ENCODE measurements around the gene GRIA2. TPM values are rescaled to one million over a fixed set of nuclear protein-coding genes. Genes with fewer than 3 reads are reported as not detected.

The GRIA2 gene
- total and polyA plus RNA-seq, 2 donors (not counting 1 experiment from before 2014, with no cell fraction given) = not detected

DNA sequence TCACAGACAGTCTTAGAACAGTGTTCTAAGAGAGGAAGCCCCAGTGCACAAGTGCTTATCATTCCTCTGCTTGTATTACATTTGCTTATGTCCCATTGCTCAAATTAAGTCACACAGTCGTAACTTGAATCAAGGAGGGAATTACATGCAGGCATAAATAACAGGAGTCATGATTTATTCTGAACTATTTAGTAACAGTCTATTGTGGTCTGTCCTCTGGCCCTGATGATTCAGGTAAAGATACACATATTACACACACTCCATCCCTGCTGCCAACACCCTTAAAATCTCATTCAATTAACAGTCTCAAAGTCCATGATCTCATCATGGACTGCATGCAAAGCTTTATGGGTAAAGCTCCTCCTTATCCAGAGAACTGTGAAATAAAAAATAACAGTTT lies 60.1 kb downstream of the GRIA2 start:
- Mint-ChIP-seq H3K27ac (no peak overlapping the region), H3K27me3 (no peaks in the 10 kb centered on the region), H3K4me1 (no peaks in the 10 kb centered on the region), H3K9me3 (ENCODE audit: insufficient read depth) (peaks cover 2% of the 10 kb centered on the region), H3K4me3 (no peak overlapping the region)
- ChIA-PET POLR2A (no interaction called here), CTCF (no interaction called here)
- Histone ChIP-seq H2AFZ (ENCODE audit: insufficient read depth, low read depth, low read length, poor library complexity, severe bottlenecking) (no peak overlapping the region), H3K4me3 (ENCODE audit: control extremely low read depth in 1 of 5, extremely low read depth in 1 of 5, insufficient read depth in 1 of 5, low read depth in 2 of 5, low read length in 4 of 5) (no peak overlapping the region), H3K4me2 (replicated peaks; ENCODE audit: low read depth, low read length, poor library complexity, severe bottlenecking) (no peak overlapping the region), H3K27me3 (replicated peaks in 1 of 4; ENCODE audit: control extremely low read depth in 1 of 4, control insufficient read depth in 3 of 4, insufficient read depth in 4 of 4, low read length in 3 of 4) (no peaks in the 10 kb centered on the region), H3K36me3 (replicated peaks in 1 of 2; ENCODE audit: control extremely low read depth in 1 of 2, control insufficient read depth in 1 of 2, extremely low read depth in 1 of 2, insufficient read depth in 2 of 2, low read length in 1 of 2) (no peaks in the 10 kb centered on the region), H3K9ac (ENCODE audit: low read length) (no peak overlapping the region), H3K27ac (ENCODE audit: low read length in 2 of 2) (no peak overlapping the region), H4K20me1 (ENCODE audit: control insufficient read depth, insufficient read depth, low read length, poor library complexity, severe bottlenecking) (no peaks in the 10 kb centered on the region), H3K9me3 (ENCODE audit: control extremely low read depth in 1 of 3, control insufficient read depth in 2 of 3, insufficient read depth in 1 of 3, low read length in 2 of 3) (no peaks in the 10 kb centered on the region), H3K79me2 (ENCODE audit: control insufficient read depth, insufficient read depth, low read length) (no peaks in the 10 kb centered on the region), H3K4me1 (ENCODE audit: control insufficient read depth in 2 of 2, insufficient read depth in 2 of 2, low read length in 2 of 2) (no peaks in the 10 kb centered on the region)
- ATAC-seq (ENCODE audit: low read depth) (no peak), DNase-seq (no peak)
- no CpG with 5 or more reads among the region's 1 CpG for WGBS (ENCODE audit: insufficient coverage)
- intact Hi-C loops (cut with micrococcal nuclease) = no loop called here
- TF ChIP-seq EZH2 (IDR thresholded peaks at IDR 0.05; ENCODE audit: borderline replicate concordance, insufficient read depth, low read depth, low read length, poor library complexity, severe bottlenecking) = no peak
- TF ChIP-seq, protein P1, sequence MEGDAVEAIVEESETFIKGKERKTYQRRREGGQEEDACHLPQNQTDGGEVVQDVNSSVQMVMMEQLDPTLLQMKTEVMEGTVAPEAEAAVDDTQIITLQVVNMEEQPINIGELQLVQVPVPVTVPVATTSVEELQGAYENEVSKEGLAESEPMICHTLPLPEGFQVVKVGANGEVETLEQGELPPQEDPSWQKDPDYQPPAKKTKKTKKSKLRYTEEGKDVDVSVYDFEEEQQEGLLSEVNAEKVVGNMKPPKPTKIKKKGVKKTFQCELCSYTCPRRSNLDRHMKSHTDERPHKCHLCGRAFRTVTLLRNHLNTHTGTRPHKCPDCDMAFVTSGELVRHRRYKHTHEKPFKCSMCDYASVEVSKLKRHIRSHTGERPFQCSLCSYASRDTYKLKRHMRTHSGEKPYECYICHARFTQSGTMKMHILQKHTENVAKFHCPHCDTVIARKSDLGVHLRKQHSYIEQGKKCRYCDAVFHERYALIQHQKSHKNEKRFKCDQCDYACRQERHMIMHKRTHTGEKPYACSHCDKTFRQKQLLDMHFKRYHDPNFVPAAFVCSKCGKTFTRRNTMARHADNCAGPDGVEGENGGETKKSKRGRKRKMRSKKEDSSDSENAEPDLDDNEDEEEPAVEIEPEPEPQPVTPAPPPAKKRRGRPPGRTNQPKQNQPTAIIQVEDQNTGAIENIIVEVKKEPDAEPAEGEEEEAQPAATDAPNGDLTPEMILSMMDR (IDR thresholded peaks at IDR 0.05) = no peak

DNA sequence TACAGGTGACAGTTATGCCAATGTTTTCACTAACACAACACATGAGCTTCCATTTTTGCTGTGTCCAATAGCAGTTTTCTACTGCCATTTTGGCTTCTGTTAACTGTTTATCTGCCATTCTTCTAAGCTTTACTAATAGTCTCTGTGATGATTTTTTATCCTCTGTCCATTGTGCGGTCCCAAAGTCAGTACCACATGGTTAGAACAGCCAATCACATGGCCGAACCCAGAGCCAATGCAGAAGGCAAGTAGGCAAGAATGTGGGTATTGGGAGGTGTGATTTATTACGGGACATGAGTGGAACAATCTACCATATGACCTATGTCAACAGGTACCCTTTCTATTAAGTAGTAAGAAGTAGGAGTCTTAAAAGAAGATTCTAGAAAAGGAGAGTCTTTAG lies 61.5 kb downstream of the GRIA2 start:
- 83% methylated on average over 1 of the region's 3 CpGs for WGBS (ENCODE audit: insufficient coverage)
- no peak overlapping the region for H3K4me3 ChIP-seq (ENCODE audit: control extremely low read depth in 1 of 5, extremely low read depth in 1 of 5, insufficient read depth in 1 of 5, low read depth in 2 of 5, low read length in 4 of 5)

More for the DNA sequence above, 61.5 kb downstream of the GRIA2 start:
- POLR2A ChIA-PET = no interaction called here
- Mint-ChIP-seq H3K9me3 (ENCODE audit: insufficient read depth) (peaks cover 2% of the 10 kb centered on the region), H3K4me1 (no peaks in the 10 kb centered on the region), H3K4me3 (no peak overlapping the region), H3K27ac (no peak overlapping the region), H3K27me3 (no peaks in the 10 kb centered on the region)
- H3K79me2 ChIP-seq (ENCODE audit: control insufficient read depth, insufficient read depth, low read length) = no peaks in the 10 kb centered on the region
- no peak overlapping the region for H3K27ac ChIP-seq (ENCODE audit: low read length in 2 of 2)
- H4K20me1 ChIP-seq (ENCODE audit: control insufficient read depth, insufficient read depth, low read length, poor library complexity, severe bottlenecking) = no peaks in the 10 kb centered on the region
- ATAC-seq (ENCODE audit: low read depth) (no peak), DNase-seq (no peak)
- CTCF ChIA-PET = no interaction called here
- H2AFZ ChIP-seq (ENCODE audit: insufficient read depth, low read depth, low read length, poor library complexity, severe bottlenecking) = no peak overlapping the region
- no peak overlapping the region for H3K4me2 ChIP-seq (replicated peaks; ENCODE audit: low read depth, low read length, poor library complexity, severe bottlenecking)
- TF ChIP-seq, protein P1 (IDR thresholded peaks at IDR 0.05) = no peak
- no peak for TF ChIP-seq EZH2 (IDR thresholded peaks at IDR 0.05; ENCODE audit: borderline replicate concordance, insufficient read depth, low read depth, low read length, poor library complexity, severe bottlenecking)
- no peaks in the 10 kb centered on the region for H3K27me3 ChIP-seq (replicated peaks in 1 of 4; ENCODE audit: control extremely low read depth in 1 of 4, control insufficient read depth in 3 of 4, insufficient read depth in 4 of 4, low read length in 3 of 4)
- no peaks in the 10 kb centered on the region for H3K4me1 ChIP-seq (ENCODE audit: control insufficient read depth in 2 of 2, insufficient read depth in 2 of 2, low read length in 2 of 2)
- no peaks in the 10 kb centered on the region for H3K36me3 ChIP-seq (replicated peaks in 1 of 2; ENCODE audit: control extremely low read depth in 1 of 2, control insufficient read depth in 1 of 2, extremely low read depth in 1 of 2, insufficient read depth in 2 of 2, low read length in 1 of 2)
- H3K9ac ChIP-seq (ENCODE audit: low read length) = no peak overlapping the region
- intact Hi-C loops (cut with micrococcal nuclease) = no loop called here
- H3K9me3 ChIP-seq (ENCODE audit: control extremely low read depth in 1 of 3, control insufficient read depth in 2 of 3, insufficient read depth in 1 of 3, low read length in 2 of 3) = no peaks in the 10 kb centered on the region
